ENCODE results near the gene REXO4. TPM values are rescaled to one million over a fixed set of nuclear protein-coding genes. Genes with fewer than 3 reads are reported as not detected.
A peak's percentile ranks its signal among the peaks of the same experiment; 100 is the strongest.

REXO4 gene
- total and polyA plus RNA-seq, 11 donors: 9.6 to 30.6 (median 13.7) TPM

GRCh38 chr9:133357656-133358055, 60.2 kb downstream of the REXO4 start:
- H3K27ac ChIP-seq: no peak overlapping the region
- intact Hi-C loops (cut with DNase I): loop anchor here in 2 of 10 donors (2.0 to 5.0 kb wide), 2 partner anchors 19 to 130 kb away; partner anchors contain the start of genes STKLD1 (in 1 of the 2) and SURF4 (in 1 of the 2)
- no peak for DNase-seq
- WGBS, 4 donors: 82 to 87% (median 85%) methylated on average over 12 to 14 of the region's 14 CpGs
- H3K9me3 ChIP-seq: no peaks in the 10 kb centered on the region
- H3K4me1 ChIP-seq: peaks cover 3 to 50% (median 26%) of the 10 kb centered on the region in 12 donors
- no peaks in the 10 kb centered on the region for H3K27me3 ChIP-seq
- peak overlapping the region in 4 of 12 donors; percentile 4 to 97 (median 88) for H3K4me3 ChIP-seq
- TF ChIP-seq CTCF (IDR thresholded peaks at IDR 0.05) (no peak), POLR2A (IDR thresholded peaks at IDR 0.05) (no peak)
- H3K36me3 ChIP-seq: peaks cover 0 to 47% (median 40%) of the 10 kb centered on the region in 9 donors
- no peak for ATAC-seq

GRCh38 chr9:133356391-133357091, 61.3 kb downstream of the REXO4 start, which contains the start of the genes SURF1 and SURF2:
SURF1 (minus strand) TSS chr9:133356487; CDS start chr9:133356453, 34 bp downstream.
SURF2 (plus strand) TSS chr9:133356550; CDS start chr9:133356593, 43 bp downstream.
- no peaks in the 10 kb centered on the region for H3K9me3 ChIP-seq
- intact Hi-C loops (cut with DNase I): loop anchor here in 2 of 10 donors (2.0 to 5.0 kb wide), 2 partner anchors 20 to 131 kb away; partner anchors contain the start of genes STKLD1 (in 1 of the 2) and SURF4 (in 1 of the 2)
- DNase-seq (peak; percentile 88 to 94 (median 91)), ATAC-seq (peak; percentile 63 to 94 (median 90))
- peak within 1 kb of the TSS in 11 of 12 donors; percentile 65 to 89 (median 78) for H3K27ac ChIP-seq
- H3K4me1 ChIP-seq: peaks cover 3 to 50% (median 26%) of the 10 kb centered on the region in 12 donors
- TF ChIP-seq POLR2A (IDR thresholded peaks at IDR 0.05) (peak; percentile 13 to 87), CTCF (IDR thresholded peaks at IDR 0.05) (no peak)
- H3K4me3 ChIP-seq: peak within 1 kb of the TSS; percentile 58 to 97 (median 86)
- no peaks in the 10 kb centered on the region for H3K27me3 ChIP-seq
- WGBS, 4 donors: 1 to 4% (median 2%) methylated on average over 50 to 78 of the region's 78 CpGs
- H3K36me3 ChIP-seq: peaks cover 0 to 47% (median 40%) of the 10 kb centered on the region in 9 donors

Other genes with a start within 250 kb of the REXO4 start
- not detected for gene OBP2B, start 208.8 kb downstream of the REXO4 start, total RNA-seq
- gene OBP2B, start 208.8 kb downstream of the REXO4 start, polyA plus RNA-seq: under 1 TPM in 1 of 2 donors, not detected in 1; 0.38 TPM
- 1 to 10 TPM in 8 of 9 donors, under 1 TPM in 1; 0.91 to 3.5 (median 2.1) TPM for gene ABO, start 142.8 kb downstream of the REXO4 start, total RNA-seq
- gene ABO, start 142.8 kb downstream of the REXO4 start, polyA plus RNA-seq: 1 to 10 TPM in 1 of 2 donors, under 1 TPM in 1; 0.43 to 1.9 TPM
- gene SURF6, start 81.8 kb downstream of the REXO4 start, total RNA-seq: 10 to 100 TPM in 6 of 9 donors, 1 to 10 TPM in 3; 9.2 to 16.0 (median 11.1) TPM
- gene SURF6, start 81.8 kb downstream of the REXO4 start, polyA plus RNA-seq: 10 to 100 TPM; 12.3 to 19.6 TPM
- 10 to 100 TPM; 15.5 to 33.8 (median 19.5) TPM for gene MED22, start 69.9 kb downstream of the REXO4 start, total RNA-seq
- 10 to 100 TPM; 12.3 to 30.7 TPM for gene MED22, start 69.9 kb downstream of the REXO4 start, polyA plus RNA-seq
- 1,000 to 10,000 TPM in 4 of 9 donors, 100 to 1,000 TPM in 5; 845 to 1,270 (median 964) TPM for gene RPL7A, start 69.8 kb downstream of the REXO4 start, total RNA-seq
- 1,000 to 10,000 TPM; 1,266 to 2,727 TPM for gene RPL7A, start 69.8 kb downstream of the REXO4 start, polyA plus RNA-seq
- 10 to 100 TPM; 36.8 to 58.1 (median 50.9) TPM for gene SURF1, start 61.5 kb downstream of the REXO4 start, total RNA-seq
- 100 to 1,000 TPM in 1 of 2 donors, 10 to 100 TPM in 1; 70.8 to 104 TPM for gene SURF1, start 61.5 kb downstream of the REXO4 start, polyA plus RNA-seq
- 10 to 100 TPM; 10.0 to 24.8 (median 13.6) TPM for gene SURF2, start 61.5 kb downstream of the REXO4 start, total RNA-seq
- gene SURF2, start 61.5 kb downstream of the REXO4 start, polyA plus RNA-seq: 10 to 100 TPM; 31.1 to 41.1 TPM
- 100 to 1,000 TPM in 2 of 9 donors, 10 to 100 TPM in 7; 53.8 to 106 (median 77.8) TPM for gene SURF4, start 42.0 kb downstream of the REXO4 start, total RNA-seq
- gene SURF4, start 42.0 kb downstream of the REXO4 start, polyA plus RNA-seq: 100 to 1,000 TPM in 1 of 2 donors, 10 to 100 TPM in 1; 31.2 to 185 TPM
- gene STKLD1, start 41.6 kb downstream of the REXO4 start, total RNA-seq: under 1 TPM in 7 of 9 donors, not detected in 2; 0.40 to 0.91 (median 0.52) TPM
- gene STKLD1, start 41.6 kb downstream of the REXO4 start, polyA plus RNA-seq: under 1 TPM; 0.25 to 0.46 TPM
- gene ADAMTS13, start 4.4 kb upstream of the REXO4 start, total RNA-seq: 1 to 10 TPM; 1.0 to 3.7 (median 2.7) TPM
- 1 to 10 TPM in 1 of 2 donors, under 1 TPM in 1; 0.64 to 5.8 TPM for gene ADAMTS13, start 4.4 kb upstream of the REXO4 start, polyA plus RNA-seq
- 10 to 100 TPM in 7 of 9 donors, 1 to 10 TPM in 2; 8.0 to 15.3 (median 11.6) TPM for gene CACFD1, start 42.0 kb upstream of the REXO4 start, total RNA-seq
- gene CACFD1, start 42.0 kb upstream of the REXO4 start, polyA plus RNA-seq: 10 to 100 TPM; 10.9 to 21.9 TPM
- 10 to 100 TPM in 1 of 9 donors, 1 to 10 TPM in 8; 1.8 to 10.4 (median 3.2) TPM for gene SLC2A6, start 61.1 kb upstream of the REXO4 start, total RNA-seq
- 1 to 10 TPM; 2.7 to 4.9 TPM for gene SLC2A6, start 61.1 kb upstream of the REXO4 start, polyA plus RNA-seq
- gene MYMK, start 106.9 kb upstream of the REXO4 start, total RNA-seq: not detected
- gene MYMK, start 106.9 kb upstream of the REXO4 start, polyA plus RNA-seq: not detected
- gene ADAMTSL2, start 116.7 kb upstream of the REXO4 start, total RNA-seq: 1 to 10 TPM; 2.3 to 5.1 (median 4.2) TPM
- 1 to 10 TPM; 2.3 to 3.5 TPM for gene ADAMTSL2, start 116.7 kb upstream of the REXO4 start, polyA plus RNA-seq
- gene FAM163B, start 191.4 kb upstream of the REXO4 start, total RNA-seq: not detected
- gene FAM163B, start 191.4 kb upstream of the REXO4 start, polyA plus RNA-seq: under 1 TPM in 1 of 2 donors, not detected in 1; 0.08 TPM
- under 1 TPM in 2 of 9 donors, not detected in 7; 0.06 to 0.08 TPM for gene DBH, start 218.4 kb upstream of the REXO4 start, total RNA-seq
- not detected for gene DBH, start 218.4 kb upstream of the REXO4 start, polyA plus RNA-seq

Measured in heart left ventricle (tissue), 16 donors.